GM20431 (cell line): ENCODE data around the gene SYCP1.
"Not testable (repeated sequence)": the region's sequence is repeated elsewhere in the genome, so short reads cannot be mapped to it uniquely, and the experiment has no call there.

ENCODE experiments used
- in situ Hi-C: fragments of 300-500 bp; cut with MseI, MboI; formaldehyde crosslinking; loops from one replicate; pipeline ENCODE4 v1.15.0; 2020; ENCODE audit warnings: low sequenced_read_pairs; ENCODE audit not compliant: unreplicated experiment

Gene SYCP1

DNA sequence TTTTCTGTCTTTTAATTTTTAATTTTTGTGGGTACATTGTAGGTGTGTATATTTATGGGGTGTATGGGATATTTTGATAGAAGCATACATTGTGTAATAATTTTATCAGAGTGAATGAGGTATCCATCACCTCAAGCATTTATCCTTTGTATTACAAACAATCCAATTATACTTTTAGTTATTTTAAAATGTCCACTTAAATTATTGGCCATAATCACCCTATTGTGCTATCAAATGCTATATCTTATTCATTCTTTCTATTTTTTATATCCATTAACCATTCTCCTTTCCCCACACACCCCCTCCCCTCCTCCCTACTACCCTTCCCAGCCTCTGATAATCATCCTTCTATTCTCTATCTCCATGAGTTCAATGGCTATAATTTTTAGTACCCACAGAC lies 104.8 kb downstream of the SYCP1 start:
- in situ Hi-C loops: no loop called here

DNA sequence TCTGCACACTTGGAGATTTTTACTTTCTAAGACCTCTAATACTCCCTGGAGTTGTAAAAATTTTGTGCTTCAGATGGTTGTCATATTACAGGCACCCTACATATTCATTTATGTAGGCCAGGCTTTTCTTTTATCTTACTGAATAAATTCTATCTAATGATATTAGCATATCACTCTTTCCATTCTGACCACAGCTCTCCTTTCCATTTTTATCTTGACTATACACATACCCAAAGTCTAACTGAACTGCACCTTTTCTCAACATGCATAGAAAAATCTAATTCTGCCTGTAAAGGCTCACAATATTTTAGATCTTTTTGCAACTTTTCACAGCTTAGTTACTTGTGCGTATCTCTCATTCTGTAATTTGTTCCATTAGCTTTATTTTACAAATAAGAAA lies 122.2 kb downstream of the SYCP1 start:
- in situ Hi-C loops: loop anchor here (10.0 kb wide), 1 partner anchor 138 kb away; no protein-coding TSS in a partner anchor

DNA sequence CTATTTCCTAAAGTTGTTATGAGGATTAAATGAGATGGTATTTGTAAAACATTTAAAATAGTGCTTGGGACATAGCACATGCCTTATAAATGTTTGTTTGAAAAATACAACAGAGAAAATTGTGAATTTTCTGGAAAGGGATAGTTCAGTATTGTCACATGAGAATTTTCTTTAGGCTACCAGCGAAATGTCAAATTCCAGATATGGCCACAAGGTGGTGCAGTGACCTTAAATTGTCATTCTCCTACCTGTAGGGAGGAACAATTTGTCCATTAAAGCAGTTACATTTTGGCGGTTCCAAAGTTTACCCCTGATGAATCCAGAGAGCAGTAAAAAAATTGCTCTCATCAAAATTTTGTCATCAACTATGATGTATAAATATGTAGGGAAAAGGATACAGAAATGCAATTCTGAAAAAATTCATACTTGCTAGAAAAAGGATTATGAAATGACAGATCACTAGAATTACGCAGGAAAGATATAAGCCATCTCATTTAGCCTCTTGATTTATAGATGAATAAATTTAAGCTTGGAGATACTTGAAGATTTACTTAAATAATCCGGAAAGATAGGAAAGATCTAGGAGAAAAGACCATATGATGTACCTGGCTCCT lies 124.7 kb downstream of the SYCP1 start:
- in situ Hi-C loops: loop anchor here (10.0 kb wide), 1 partner anchor 135 kb away; no protein-coding TSS in a partner anchor

DNA sequence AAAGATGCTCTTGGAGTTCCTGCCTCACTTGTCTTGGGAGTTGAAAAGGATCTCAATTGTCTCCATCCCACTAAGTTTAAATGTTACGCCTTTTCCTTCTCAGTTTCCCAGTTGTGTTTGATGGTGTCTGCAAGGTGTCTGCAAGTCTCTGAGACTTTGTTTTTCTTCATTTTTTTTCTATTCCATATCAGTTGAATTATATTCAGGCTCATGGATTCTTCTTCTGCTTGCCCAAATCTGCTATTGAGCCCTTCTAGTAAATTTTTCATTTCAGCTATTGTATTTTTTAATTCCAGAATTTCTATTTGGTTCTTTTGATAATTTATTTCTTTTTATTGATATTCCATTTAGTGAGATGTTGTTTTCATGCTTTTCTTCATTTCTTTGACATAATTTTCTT lies 127.6 kb downstream of the SYCP1 start:
- in situ Hi-C loops: no loop called here

DNA sequence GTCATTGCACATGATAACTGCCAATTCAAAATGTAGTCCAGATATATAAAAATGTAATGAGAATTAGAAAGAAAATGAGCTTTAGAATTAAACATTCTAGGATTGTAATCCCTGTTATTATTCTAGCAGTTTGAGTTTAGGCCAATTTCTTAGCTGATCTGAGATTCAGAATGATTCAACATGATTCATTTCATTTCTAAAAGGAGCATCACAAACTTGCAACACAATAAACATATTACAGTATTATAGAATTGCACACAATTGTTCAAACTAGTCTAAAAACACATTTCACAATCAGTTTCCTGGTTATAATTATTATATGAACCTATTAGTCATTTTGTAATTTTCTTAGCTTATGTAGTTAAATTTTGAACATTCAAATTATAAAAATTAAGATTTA lies 131.6 kb downstream of the SYCP1 start:
- in situ Hi-C loops: no loop called here

DNA sequence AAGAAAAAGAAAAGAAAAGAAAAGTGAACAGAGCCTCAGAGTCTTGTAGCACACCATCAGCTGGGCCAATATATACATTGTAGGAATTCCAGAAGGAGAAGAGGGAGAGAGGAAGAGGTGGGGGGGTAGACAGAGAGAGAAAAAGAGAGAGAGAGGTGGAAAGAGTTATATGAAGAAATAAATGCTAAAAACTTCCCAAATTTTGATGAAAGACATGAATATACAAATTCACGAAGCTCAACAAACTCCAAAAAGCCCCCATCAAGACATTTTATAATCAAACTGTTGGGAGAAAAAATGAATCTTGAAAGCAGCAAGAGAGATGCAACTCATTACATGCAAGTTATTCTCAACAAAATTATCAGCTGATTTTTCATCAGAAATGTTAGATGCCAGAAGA lies 133.4 kb downstream of the SYCP1 start:
- in situ Hi-C loops: no loop called here

DNA sequence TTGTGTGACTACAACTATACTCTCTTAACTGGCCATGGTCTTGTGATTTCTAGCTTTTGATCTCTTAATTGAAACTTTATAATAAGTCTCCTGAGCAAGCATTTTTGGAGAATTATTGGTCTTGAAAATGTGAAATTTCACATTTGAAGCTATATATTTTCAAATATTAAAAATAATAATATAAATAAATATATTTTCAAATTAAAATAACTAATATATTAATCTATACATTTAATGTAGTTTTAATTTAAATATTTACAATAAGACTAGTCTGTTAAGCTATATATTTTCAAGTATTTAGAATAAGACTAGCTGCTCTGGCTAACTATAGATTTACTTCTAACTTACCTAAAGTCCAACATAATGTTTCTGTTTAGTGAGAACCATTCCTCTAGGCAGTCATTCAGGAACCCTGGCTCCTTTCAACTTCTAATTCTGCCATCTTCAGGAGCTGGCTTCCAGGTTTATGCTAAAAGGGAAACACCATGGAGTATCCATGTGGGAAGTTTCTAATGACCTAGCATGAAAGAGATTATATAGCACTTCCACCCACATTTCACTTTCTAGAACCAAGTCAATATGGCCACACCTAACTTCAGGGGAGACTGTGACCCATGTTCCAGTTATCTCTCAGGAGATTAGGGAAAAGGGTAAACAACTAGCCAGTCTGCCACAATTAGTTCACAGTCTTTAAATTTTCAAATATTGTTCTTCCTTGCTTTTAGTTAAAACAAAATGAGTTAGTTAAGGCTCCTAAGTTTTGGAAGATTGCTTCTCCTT lies 143.0 kb downstream of the SYCP1 start:
- in situ Hi-C loops: no loop called here

DNA sequence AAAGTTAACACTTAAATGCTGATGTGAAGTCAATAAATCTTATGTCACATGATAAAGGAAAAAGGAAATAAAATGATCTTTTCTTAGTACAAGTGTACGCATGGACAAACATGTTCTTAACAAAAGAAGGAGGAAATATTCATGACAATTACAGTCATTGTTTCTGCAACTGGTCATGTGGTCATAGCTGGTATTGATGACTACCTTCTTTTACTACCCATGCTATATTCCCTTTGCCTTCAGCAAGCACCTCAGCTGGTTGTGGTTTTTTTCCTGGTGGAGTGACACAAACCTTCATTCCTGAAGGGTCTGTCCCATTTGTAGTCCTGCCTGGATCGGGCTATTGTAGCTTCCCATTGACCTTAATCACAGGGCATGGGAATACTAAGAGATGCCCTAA lies 151.5 kb downstream of the SYCP1 start:
- in situ Hi-C loops: no loop called here

DNA sequence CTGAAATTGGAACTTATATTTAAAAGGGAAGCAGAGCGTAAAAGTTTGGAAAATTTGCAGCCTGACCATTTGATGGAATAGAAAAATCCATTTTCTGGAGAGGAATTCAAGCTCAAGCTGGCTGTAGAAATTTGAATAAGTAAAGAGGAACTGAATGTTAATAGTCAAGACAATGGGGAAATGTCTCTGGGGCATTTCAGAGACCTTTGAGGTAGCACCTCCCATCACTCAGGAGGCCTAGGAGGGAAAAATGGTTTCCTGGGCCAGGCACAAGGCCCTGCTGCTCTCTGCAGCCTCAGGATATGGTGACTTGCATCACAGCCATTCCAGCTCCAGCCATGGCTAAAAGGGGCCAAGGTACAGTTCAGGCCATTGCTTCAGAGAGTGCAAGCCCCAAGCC lies 157.3 kb downstream of the SYCP1 start:
- in situ Hi-C loops: no loop called here

DNA sequence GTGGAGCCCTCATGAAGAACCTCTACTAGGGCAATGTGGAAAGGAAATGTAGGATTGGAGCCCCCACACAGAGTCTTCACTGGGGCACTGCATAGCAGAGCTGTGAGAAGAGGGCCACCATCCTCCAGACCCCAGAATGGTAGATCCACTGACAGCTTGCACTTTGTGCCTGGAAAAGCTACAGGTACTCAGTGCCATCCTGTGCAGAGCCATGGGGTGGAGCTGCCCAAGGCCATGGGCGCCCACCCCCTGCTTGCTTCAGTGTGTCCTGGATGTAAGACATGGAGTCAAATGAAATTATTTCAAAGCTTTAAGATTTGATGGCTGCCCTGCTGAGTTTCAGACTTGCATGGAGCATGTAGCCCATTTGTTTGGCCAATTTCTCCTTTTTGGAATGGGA lies 157.8 kb downstream of the SYCP1 start:
- in situ Hi-C loops: no loop called here

DNA sequence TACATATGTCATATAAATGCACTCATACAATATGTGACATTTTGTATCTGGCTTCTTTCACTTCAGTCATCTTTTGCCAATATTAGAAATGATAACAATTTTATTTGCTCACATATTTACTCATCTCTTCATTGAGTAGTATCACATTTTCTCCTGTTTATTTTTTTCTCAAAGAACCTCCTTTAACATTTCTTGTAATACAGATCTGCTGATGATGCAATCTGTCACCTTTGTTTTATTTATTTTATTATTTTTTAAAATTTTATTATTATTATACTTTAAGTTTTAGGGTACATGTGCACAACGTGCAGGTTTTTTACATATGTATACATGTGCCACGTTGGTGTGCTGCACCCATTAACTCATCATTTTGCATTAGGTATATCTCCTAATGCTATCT lies 159.1 kb downstream of the SYCP1 start:
- in situ Hi-C loops: no loop called here

DNA sequence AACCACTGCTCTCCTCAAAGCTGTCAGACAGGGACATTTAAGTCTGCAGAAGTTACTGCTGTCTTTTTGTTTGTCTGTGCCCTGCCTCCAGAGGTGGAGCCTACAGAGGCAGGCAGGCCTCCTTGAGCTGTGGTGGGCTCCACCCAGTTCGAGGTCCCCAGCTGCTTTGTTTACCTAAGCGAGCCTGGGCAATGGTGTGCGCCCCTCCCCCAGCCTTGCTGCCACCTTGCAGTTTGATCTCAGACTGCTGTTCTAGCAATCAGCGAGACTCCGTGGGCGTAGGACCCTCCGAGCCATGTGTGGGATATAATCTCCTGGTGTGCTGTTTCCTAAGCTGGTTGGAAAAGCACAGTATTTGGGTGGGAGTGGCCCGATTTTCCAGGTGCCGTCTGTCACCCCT lies 164.9 kb downstream of the SYCP1 start:
- in situ Hi-C loops: not testable (repeated sequence)

DNA sequence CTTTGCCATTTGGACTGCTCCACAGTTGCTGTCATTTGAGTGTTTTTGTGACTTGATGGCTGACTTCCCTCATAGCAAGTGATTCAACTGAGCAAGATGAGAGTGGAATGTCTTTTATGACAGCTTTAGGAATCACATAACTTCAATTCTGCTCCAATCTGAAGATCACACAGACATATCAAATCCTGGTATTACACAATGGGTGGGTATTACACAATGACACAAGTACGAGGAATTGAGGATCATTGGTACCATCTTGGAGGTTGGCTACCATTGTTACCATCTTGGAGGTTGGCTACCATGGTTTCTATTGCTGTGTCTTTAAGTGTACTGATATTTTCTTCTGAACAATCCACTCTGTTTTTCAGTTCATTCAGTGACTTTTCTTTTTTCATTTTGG lies 166.5 kb downstream of the SYCP1 start:
- in situ Hi-C loops: no loop called here

DNA sequence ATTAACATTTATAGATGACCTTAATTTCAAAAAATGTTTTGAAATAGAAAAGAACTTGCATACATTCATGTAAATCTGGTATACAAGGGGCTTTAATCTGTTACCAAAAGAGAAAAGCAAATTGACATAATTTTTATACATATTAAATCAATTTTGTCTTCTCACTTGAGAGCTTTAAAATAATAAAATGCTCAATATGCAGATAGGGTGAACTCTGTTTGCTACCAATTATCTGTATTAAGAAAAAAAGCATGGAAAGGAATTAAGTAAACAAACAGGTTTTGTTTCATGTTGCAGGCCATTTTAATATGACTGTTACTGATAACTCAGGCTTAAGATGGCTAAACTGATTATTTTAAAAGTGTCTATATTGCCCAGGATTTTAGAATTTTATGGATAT lies 168.9 kb downstream of the SYCP1 start:
- in situ Hi-C loops: no loop called here

DNA sequence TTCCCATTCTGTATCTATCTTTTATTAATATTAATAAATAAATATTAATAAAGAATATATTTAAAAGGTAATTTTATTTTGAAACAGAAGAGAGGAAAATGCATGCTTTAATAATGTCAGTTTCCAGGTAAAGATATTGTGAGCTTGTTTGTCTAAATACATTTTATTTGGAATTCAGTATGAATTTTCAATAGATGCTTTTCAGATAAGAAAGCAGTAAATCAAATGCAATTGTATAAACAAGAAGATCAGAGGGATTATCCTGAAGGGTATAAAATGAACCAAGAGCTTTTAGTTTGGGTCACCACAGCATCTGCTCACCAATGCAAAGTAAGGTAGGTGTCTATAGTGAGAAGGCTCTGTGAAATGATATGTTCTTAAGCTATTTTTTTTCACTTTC lies 174.9 kb downstream of the SYCP1 start, which contains the start of gene TSHB:
TSHB (plus strand) TSS at position 301 of the 400 bp plus-strand sequence. CDS start 3,537 bp downstream, outside the sequence.
- in situ Hi-C loops: no loop called here

DNA sequence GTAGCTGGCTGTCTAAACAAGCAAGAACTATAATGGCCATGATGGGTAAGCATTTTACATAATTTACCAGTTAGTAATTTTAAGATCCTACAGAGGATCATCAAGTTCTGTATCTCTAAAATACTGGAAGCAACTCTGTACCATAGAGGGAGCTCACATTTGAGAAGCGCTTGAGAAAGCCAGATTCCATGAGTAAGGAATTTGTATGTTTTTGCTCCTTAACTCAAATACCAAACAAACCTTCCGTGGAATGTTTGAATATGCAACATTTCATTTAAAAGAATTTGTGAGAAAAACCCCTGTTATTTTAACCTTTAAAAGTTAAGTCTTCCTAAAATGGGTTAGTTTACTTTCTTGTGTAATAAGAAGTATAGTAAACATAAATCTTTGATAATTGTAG lies 176.9 kb downstream of the SYCP1 start:
- in situ Hi-C loops: no loop called here

DNA sequence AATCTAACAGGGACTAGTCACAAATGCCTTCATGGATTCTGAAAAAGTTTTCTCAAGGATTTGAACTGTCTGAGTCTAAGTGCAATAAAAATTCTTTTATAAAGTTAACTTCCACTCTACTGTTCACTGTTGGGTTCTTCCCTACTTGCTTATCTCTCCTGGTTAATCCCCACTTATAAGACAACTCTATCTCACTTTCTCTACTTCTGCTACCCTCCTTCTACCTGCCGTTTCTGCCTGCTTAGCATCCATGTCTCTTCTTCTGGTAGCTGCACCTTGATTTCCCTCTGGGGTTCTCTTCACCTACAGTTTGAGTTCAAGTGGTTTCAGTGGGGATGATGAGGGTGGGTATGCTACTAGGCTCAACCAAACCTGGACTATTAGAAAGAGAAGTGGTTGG lies 181.0 kb downstream of the SYCP1 start:
- in situ Hi-C loops: no loop called here

DNA sequence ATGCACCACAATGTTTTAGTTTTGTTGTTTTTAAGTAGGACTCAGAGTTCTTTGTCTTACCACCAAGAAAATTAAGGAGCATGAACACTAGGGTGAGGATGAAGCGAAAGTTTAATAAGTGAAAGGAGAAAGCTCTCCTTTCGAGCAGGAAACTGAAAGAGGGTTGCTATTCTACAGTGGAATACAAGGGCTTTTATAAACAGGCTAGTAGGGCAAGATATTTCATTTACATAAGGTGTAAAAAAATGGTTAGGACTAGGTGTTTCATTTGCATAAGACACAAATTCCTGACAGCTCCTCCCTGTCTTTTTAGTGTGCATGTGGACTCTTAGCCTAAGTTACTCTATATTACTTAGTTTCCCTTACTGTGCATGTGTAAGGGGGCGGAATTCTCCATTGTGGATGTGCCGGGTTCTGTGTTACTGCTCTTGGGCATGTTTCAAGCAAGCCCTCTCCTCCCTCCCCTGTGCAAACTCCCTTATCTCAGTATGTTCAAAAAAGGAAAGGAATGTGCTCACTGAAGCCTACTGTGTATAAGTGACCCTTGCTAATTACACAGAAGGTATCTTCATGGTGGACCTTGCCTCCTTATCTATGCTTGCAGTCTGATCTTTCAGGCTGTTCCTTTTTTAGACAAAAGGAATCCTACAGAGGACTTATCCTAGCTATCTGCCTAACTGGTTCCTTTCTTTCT lies 182.3 kb downstream of the SYCP1 start:
- in situ Hi-C loops: no loop called here

DNA sequence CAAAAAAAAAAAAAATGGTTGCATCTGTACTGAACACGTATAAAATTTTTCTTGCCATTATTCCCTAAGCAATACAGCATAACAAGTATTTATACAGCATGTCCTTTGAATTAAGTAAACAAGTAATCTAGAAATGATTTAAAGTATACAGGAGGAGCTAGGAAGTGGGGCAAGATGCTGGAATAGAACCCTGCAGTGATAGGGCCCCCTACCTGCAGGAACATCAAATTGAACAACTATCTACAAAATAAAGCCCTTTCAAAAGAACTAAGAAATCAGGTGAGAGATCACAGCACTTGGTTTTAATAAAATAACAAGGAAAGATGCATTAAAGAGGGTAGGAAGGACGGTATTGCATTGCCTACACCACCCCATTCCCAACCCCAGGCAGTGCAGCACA lies 185.8 kb downstream of the SYCP1 start:
- in situ Hi-C loops: no loop called here

DNA sequence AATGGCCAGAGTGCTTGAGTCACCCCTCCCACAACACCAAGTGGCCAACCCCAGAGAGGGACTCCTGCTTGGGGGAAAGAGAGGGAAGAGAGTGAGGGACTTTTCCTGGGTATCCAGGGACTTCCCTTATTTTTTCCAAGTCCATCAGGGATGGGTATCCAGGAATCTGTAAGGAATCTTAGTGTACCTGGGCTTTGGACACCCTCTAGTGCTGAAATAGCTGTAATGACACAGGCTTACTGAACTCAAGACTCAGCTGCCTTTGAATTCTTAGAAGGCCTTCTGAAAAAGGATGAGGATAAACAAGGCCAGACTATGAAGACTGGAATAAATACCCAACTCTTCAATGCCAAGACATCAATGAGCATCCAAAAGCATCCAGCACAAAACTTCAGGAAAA lies 187.0 kb downstream of the SYCP1 start:
- in situ Hi-C loops: no loop called here
